B cell (primary cell): Measurements from ENCODE around the gene DNHD1.

Source experiments
- EZH2 ChIP-seq: IDR thresholded peaks from 2 replicates; pipeline ENCODE4 v1.6.1; 2012; ENCODE audit warnings: borderline replicate concordance, low read depth, mild to moderate bottlenecking, moderate library complexity, low read length; ENCODE audit not compliant: insufficient read depth, poor library complexity, severe bottlenecking
- TF ChIP-seq, protein P1 (sequence below): fragments of 200-600 bp; IDR thresholded peaks from one replicate; pipeline ENCODE4 v1.8.0; 2022; ENCODE audit warnings: antibody characterized with exemption, mild to moderate bottlenecking

DNA sequence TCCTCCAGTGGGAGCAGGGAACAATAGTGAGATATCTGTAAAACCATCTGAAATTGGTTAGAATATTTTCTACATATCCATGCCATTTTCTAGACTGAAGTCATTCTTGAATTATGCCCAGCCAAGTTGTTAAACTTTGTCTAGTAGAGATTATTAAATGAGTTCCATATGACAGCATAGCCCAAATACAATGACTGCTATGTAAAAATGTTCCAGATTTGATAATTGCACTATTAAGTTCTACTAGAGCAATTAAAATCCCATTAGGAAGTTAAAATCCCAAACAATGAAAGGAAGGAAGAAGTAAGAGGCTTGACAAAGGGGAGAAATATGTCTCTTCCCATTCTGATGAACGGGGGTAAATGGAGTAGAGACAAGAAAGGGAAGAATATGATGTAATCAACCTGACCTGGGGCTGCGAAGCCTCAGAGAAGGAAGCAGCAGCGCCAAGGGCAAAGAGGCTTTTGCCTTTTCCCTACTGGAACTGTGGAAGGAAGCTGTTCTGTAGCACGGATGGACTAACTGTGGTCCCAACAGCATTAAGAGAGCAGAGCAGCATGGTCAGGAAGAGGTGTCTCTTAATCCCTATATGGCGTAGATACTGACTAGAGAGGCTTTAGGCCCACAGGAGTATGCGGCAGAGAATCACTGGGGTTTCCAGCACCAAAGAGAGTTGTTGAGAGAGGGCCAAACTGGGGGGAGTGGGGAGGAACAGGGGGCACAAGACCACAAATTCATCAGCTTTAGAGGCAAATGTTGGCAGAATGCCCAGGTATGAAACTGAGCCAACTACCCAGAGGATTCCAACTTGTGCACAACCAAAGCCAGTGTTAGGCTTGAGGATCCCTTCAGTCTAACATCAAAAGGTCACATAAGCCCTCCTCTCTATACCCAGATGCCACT lies 79.6 kb downstream of the DNHD1 start:
- TF ChIP-seq, protein P1, sequence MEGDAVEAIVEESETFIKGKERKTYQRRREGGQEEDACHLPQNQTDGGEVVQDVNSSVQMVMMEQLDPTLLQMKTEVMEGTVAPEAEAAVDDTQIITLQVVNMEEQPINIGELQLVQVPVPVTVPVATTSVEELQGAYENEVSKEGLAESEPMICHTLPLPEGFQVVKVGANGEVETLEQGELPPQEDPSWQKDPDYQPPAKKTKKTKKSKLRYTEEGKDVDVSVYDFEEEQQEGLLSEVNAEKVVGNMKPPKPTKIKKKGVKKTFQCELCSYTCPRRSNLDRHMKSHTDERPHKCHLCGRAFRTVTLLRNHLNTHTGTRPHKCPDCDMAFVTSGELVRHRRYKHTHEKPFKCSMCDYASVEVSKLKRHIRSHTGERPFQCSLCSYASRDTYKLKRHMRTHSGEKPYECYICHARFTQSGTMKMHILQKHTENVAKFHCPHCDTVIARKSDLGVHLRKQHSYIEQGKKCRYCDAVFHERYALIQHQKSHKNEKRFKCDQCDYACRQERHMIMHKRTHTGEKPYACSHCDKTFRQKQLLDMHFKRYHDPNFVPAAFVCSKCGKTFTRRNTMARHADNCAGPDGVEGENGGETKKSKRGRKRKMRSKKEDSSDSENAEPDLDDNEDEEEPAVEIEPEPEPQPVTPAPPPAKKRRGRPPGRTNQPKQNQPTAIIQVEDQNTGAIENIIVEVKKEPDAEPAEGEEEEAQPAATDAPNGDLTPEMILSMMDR: no peak
- no peak for TF ChIP-seq EZH2
